Astrocyte (in vitro differentiated cells and primary cell): ENCODE results near the gene CSPG4. TPM values are rescaled to one million over a fixed set of nuclear protein-coding genes. Genes with fewer than 3 reads are reported as not detected.

Experiments
- DNase-seq: peaks from one replicate; pipeline ENCODE4 v3.0.0-alpha.2; 2010; ENCODE audit warnings: low read depth
- FAIRE-seq: peaks from 2 replicates; lab custom pipeline; 2011; peaks lifted over from hg19 to GRCh38; lab: Jason Lieb, UNC
- H2AFZ ChIP-seq: 2 replicates; pipeline ENCODE4 v1.6.0; 2012; ENCODE audit warnings: low read depth, low read length, inconsistent platforms
- H3K27ac ChIP-seq: 2 replicates; pipeline ENCODE4 v1.5.1; 2011; ENCODE audit warnings: low read depth, low read length, inconsistent platforms
- H3K27me3 ChIP-seq: 2 replicates; pipeline ENCODE4 v1.6.0; 2011; ENCODE audit warnings: low read length, inconsistent platforms; ENCODE audit not compliant: insufficient read depth
- H3K36me3 ChIP-seq: 2 replicates; pipeline ENCODE4 v1.5.1; 2011; ENCODE audit warnings: low read length, inconsistent platforms; ENCODE audit not compliant: insufficient read depth
- H3K4me1 ChIP-seq: 2 replicates; pipeline ENCODE4 v1.5.1; 2011; ENCODE audit warnings: low read length, inconsistent platforms; ENCODE audit not compliant: insufficient read depth
- H3K4me2 ChIP-seq: 2 replicates; pipeline ENCODE4 v1.6.0; 2012; ENCODE audit warnings: low read length, inconsistent platforms
- H3K4me3 ChIP-seq: 2 replicates; pipeline ENCODE4 v1.5.1; 2011; ENCODE audit warnings: low read depth, mild to moderate bottlenecking, low read length, inconsistent platforms; ENCODE audit not compliant: insufficient read depth
- H3K79me2 ChIP-seq: 2 replicates; pipeline ENCODE4 v1.6.0; 2012; ENCODE audit warnings: mild to moderate bottlenecking, low read length, inconsistent platforms; ENCODE audit not compliant: insufficient read depth
- H3K9ac ChIP-seq: 2 replicates; pipeline ENCODE4 v1.6.0; 2012; ENCODE audit warnings: mild to moderate bottlenecking, low read length, inconsistent platforms
- H3K9me3 ChIP-seq: 2 replicates; pipeline ENCODE4 v1.5.1; 2012; ENCODE audit warnings: low read depth, mild to moderate bottlenecking, low read length, inconsistent platforms; ENCODE audit not compliant: insufficient read depth
- H4K20me1 ChIP-seq: 2 replicates; pipeline ENCODE4 v1.6.0; 2012; ENCODE audit warnings: low read length, inconsistent platforms; ENCODE audit not compliant: insufficient read depth
- H3K27ac Mint-ChIP-seq: one replicate; pipeline ENCODE4 v1.8.0; 2021; ENCODE audit warnings: mild to moderate bottlenecking, mixed read lengths; ENCODE audit not compliant: unreplicated experiment
- H3K27me3 Mint-ChIP-seq: one replicate; pipeline ENCODE4 v1.8.0; 2021; ENCODE audit warnings: low read depth, mixed read lengths; ENCODE audit not compliant: unreplicated experiment
- H3K36me3 Mint-ChIP-seq: one replicate; pipeline ENCODE4 v1.8.0; 2021; ENCODE audit warnings: low read depth, mixed read lengths; ENCODE audit not compliant: unreplicated experiment
- H3K4me1 Mint-ChIP-seq: one replicate; pipeline ENCODE4 v1.8.0; 2021; ENCODE audit warnings: low read depth, mixed read lengths; ENCODE audit not compliant: unreplicated experiment
- H3K4me3 Mint-ChIP-seq: one replicate; pipeline ENCODE4 v1.8.0; 2021; ENCODE audit warnings: mild to moderate bottlenecking, moderate library complexity, mixed read lengths; ENCODE audit not compliant: unreplicated experiment
- H3K9me3 Mint-ChIP-seq: one replicate; pipeline ENCODE4 v1.8.0; 2021; ENCODE audit warnings: mild to moderate bottlenecking, mixed read lengths; ENCODE audit not compliant: unreplicated experiment
- CTCF ChIP-seq: IDR thresholded peaks from 2 replicates; pipeline ENCODE4 v1.5.1; 2011; ENCODE audit warnings: low read depth, mild to moderate bottlenecking, inconsistent platforms, low read length, moderate library complexity; ENCODE audit not compliant: insufficient read depth
- EZH2 ChIP-seq: IDR thresholded peaks from 2 replicates; pipeline ENCODE4 v1.6.1; 2012; ENCODE audit warnings: mild to moderate bottlenecking, low read length, inconsistent platforms; ENCODE audit not compliant: insufficient read depth
- total RNA-seq: library from RNA; stranded (reverse); gene quantifications from 2 replicates; pipeline ENCODE4 v1.2.1, GENCODE V29; 2021

The CSPG4 gene
- total RNA-seq, 1 donor from 2014 or later: 26.9 TPM

GRCh38 chr15:75669191-75669878 lies 43.3 kb downstream of the CSPG4 start:
- Mint-ChIP-seq H3K27ac (peak overlapping the region; percentile 66), H3K4me3 (no peak overlapping the region), H3K36me3 (peaks cover 8% of the 10 kb centered on the region), H3K4me1 (peaks cover 46% of the 10 kb centered on the region), H3K27me3 (no peaks in the 10 kb centered on the region), H3K9me3 (no peaks in the 10 kb centered on the region)
- no peaks in the 10 kb centered on the region for H3K36me3 ChIP-seq
- peak overlapping the region; percentile 30 for H3K9ac ChIP-seq
- H3K4me3 ChIP-seq: no peak overlapping the region
- no peaks in the 10 kb centered on the region for H3K27me3 ChIP-seq
- no peak overlapping the region for H2AFZ ChIP-seq
- TF ChIP-seq EZH2 (no peak), CTCF (no peak)
- DNase-seq (peak; percentile 30), FAIRE-seq (no peak)
- H3K4me1 ChIP-seq: peaks cover 66% of the 10 kb centered on the region
- H3K79me2 ChIP-seq: peaks cover 7% of the 10 kb centered on the region
- no peaks in the 10 kb centered on the region for H3K9me3 ChIP-seq
- H4K20me1 ChIP-seq: no peaks in the 10 kb centered on the region
- H3K27ac ChIP-seq: peak overlapping the region; percentile 52
- peak overlapping the region; percentile 5 for H3K4me2 ChIP-seq

- FAIRE-seq (peak; percentile 100), DNase-seq (peak; percentile 99)
- no peak overlapping the region for H3K4me3 Mint-ChIP-seq
- no peak for TF ChIP-seq CTCF
- no peaks in the 10 kb centered on the region for H3K27me3 ChIP-seq
- peak overlapping the region; percentile 98 for H3K27ac Mint-ChIP-seq
- no peak overlapping the region for H3K4me3 ChIP-seq
- no peak overlapping the region for H2AFZ ChIP-seq
- peak overlapping the region; percentile 97 for H3K27ac ChIP-seq
- H3K4me1 Mint-ChIP-seq: peaks cover 36% of the 10 kb centered on the region
- H3K4me2 ChIP-seq: peak overlapping the region; percentile 57
- no peaks in the 10 kb centered on the region for H3K9me3 Mint-ChIP-seq
- H3K36me3 Mint-ChIP-seq: peaks cover 8% of the 10 kb centered on the region
- no peaks in the 10 kb centered on the region for H4K20me1 ChIP-seq
- peaks cover 42% of the 10 kb centered on the region for H3K4me1 ChIP-seq
- no peaks in the 10 kb centered on the region for H3K36me3 ChIP-seq
- peaks cover 11% of the 10 kb centered on the region for H3K79me2 ChIP-seq
- peak overlapping the region; percentile 82 for H3K9ac ChIP-seq
- H3K27me3 Mint-ChIP-seq: no peaks in the 10 kb centered on the region
- H3K9me3 ChIP-seq: no peaks in the 10 kb centered on the region
Observed at GRCh38 chr15:75666823-75667501, 45.7 kb downstream of the CSPG4 start.
